GM18526 (cell line): Measurements from ENCODE around the gene SRGAP3.

Experiments
- POLR2A ChIP-seq: IDR thresholded peaks from 3 replicates; pipeline ENCODE4 v1.6.1; 2011; ENCODE audit not compliant: insufficient read length; ENCODE audit errors: extremely low read depth

SRGAP3 gene

GRCh38 chr3:9135930-9136525 is 113.4 kb downstream of the SRGAP3 start:
- TF ChIP-seq POLR2A = no peak

DNA sequence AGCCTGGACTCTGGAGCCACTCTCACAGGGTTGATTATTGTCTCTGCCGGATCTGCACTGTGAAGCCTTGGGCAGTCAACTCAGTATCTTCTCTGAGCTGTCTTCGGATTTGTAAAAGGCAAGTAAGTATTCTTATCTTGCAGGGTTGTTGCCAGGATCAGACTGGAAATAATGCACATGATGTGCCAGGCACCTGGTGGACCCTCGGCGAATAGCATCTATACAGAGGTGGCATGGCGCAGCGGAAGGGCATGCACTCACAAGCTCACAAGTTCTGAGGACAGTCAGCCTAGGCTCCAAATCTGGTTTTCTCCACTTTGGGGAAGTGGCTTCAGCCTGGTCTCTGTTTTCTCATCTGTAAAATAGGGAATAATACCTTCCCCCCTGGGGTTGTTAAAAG is 113.9 kb downstream of the SRGAP3 start:
- TF ChIP-seq POLR2A = no peak

DNA sequence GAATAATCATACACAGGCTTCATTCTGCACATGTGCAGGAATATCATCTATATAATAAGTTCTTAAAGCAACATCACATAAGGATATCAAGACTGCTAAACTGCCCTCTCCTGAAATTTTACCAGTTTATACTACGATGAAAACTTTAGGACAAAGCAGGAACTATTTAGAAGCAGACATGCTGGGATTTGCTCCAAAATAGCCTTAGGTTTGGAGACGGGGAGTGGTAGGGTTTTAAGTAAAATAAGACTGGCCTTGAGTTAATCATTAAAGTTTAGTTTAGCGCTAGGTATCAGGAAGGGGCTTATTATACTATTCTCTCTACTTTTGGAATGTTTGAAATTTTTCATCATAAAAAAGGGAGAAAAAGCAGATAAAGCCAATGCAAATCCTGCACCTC is 115.8 kb downstream of the SRGAP3 start:
- no peak for TF ChIP-seq POLR2A

DNA sequence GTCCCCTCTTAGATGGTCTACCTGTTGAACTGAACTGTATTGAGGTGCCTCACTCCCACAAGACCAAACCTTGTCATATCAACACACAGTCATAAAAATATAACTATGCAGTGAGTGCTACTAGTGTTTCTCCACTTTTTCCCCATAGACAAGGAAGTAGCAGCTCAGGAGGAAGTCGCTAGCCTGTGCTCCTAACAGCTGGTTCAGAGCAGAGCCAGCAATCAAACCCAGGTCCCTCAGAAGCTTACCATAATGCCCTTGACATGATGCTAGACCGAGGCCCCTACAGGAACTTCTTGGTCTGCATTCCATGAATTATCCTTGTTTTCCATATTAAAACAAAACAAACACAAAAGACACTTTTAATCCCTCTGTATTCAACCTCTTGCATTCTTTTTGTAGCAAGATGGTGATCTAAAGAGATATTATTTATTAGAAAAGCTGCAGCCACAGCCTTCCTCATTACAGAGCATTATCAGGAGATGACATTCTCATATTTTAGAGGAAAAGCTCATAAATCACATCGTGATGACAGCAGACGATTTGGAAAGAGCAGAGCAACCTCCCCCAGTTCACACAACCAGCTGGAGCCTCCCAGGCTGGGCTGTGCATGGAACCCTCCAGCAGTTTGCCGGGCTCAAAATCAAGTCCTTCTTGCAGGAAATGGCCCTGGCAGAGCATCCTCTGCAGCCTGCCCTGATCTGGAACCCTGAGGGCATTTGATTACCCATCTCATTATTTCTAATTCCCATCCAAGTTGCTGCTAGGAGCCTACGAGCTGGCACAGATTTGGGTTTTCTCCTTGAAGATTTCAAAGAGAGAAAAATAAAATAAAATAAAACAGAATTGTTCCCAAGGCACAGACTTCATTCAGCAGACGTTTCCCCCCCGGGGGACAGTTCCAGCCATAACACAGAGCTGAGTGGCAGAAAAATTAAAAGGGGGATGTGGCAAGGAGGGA is 118.8 kb downstream of the SRGAP3 start:
- no peak for TF ChIP-seq POLR2A

- TF ChIP-seq POLR2A = no peak
These were observed 120.1 kb downstream of the SRGAP3 start for GRCh38 chr3:9129365-9129764.

DNA sequence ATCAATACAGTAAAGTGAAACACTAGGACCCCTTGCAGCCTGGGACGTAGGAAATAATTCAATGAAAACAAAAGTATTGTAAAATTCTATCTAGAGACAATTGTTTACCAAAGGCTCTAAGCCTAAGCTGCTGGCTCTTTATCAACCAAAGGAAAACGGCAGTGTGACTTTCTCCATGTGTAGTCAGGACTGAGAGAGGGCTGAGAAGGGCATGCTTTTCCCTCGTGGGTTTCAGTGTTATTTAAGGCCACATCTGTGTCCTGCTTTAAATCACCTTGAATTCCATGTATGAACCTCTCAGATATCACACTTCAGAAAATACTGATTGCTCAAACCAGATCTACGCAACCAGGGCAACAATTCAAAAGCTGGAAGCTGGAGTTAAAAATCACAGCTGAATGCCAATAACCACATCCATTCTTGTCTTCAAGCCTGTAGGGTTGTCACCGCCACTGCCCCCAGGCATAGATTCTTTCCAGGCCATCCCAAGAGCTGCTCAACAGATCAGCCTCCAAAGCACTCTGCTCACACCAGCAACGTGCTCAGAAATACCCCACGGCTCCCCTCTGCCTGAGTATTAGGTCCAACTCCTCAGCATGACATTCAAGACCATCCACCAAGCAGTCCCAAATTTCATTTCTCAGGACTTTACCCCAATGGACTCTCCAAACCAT is 124.0 kb downstream of the SRGAP3 start:
- TF ChIP-seq POLR2A = no peak

DNA sequence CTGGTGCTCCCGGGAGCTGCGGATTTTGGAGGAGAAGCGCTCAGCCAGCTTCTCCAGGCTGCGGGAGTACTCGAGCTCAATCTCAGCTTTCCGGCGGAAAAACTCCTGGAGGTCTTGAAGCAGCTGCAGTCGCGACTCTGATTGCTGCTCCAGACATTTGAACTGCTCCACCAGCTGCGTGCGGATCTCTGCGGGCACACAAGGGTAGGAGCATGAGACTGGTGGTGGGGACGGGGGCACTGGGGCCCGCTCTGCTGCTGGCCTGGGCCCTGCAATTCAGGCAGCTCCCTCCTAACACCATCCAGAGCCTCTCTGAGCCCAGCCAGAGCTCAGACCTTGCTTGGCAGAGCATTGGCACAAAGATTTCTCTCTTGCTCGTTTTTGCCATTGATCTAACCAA is 124.7 kb downstream of the SRGAP3 start:
- TF ChIP-seq POLR2A = no peak

DNA sequence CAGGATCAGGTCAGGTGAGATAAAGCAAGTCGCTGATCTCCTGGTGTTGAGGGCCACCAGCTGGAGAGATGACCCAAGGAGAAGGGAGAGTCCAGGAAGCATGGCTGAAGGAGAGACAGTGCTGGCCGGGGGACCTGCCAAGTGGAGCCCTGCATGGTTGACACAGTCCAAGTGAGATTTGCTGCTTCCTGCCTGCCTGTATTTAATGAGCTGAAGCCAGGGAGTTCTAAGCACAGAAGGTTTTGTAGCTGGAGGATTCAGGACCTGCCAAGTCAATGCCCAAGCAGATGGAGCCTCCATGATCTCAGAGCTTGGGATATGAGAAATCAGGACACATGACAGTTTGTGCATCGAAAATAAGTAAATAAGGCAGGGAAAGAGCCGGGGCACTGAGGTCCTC is 125.6 kb downstream of the SRGAP3 start:
- no peak for TF ChIP-seq POLR2A

DNA sequence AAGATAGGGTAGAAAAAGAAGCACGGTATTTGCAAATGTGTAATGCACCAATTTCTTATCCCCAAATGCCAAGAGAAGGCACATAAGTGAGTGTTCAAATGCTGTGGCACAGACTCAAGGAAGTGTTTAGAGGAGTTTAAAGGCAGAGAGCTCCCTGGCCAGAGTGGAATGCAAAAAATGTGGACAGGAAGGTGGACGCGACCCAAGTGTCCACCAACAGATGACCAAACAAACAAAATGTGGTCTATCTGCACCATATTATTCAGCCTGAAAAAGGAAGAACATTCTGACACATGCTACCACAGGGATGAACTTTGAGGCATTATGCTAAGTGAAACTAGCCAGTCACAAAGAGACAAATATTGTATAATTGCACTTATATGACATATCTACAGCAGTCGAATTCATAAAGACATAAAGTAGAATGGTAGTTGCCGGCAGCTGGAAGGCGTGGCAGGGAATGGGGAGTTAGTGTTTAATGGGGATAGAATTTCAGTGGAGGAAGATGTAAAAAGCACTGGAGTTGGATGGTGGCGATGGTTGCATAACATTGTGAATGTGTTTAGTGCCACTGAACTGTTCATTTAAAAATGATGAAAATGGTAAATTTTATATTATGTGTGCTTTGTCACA is 126.6 kb downstream of the SRGAP3 start:
- no peak for TF ChIP-seq POLR2A

DNA sequence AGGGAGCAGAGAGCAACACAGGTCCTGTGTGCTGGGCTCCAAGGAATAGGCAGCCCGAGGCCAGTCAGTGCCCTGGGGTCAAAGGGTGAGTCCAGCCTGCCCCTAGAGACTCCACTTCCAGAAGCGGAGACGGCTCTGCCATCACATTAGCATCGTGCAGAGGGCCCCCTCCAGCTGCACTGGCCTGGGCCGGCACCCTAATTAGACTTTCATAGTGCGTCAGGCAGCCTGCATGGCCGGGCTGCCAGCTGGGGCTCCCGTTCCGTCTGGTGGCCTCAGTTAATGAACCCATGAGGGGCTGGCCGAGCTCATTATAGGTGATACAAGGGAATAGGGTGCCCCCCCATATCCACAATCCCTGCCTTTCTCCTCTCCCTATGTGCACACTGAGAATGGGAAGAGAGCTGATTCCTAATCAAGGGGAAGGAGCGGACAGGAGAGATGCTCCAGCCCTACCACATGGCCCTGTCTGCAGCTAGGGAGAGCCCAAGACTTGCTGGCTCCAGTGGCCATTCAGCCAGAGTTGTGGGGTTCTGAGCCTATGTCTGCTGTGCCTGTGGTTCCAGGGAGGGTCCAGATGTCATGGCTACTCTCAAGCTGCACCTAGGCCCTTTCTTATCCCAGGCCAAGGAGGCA is 128.0 kb downstream of the SRGAP3 start:
- TF ChIP-seq POLR2A = no peak

DNA sequence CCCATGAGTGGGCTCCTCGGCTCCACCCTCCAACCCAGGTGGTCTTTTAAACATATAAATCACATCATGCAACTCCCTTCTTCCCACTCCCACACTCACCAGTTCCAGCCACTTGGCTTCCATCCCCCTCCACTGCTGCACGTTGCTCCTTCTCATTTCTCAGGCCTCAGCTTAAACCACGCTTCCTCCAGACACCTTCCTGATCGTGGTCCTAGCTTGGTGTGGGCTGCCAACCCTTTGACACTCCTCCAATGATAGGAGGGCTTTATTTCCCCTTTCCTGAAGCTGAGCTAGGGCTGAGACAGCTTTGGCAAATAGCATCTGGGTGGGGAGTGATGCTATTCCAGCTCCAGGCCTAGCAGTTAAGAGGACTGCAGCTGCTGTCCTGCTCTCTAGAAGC is 130.1 kb downstream of the SRGAP3 start:
- no peak for TF ChIP-seq POLR2A

DNA sequence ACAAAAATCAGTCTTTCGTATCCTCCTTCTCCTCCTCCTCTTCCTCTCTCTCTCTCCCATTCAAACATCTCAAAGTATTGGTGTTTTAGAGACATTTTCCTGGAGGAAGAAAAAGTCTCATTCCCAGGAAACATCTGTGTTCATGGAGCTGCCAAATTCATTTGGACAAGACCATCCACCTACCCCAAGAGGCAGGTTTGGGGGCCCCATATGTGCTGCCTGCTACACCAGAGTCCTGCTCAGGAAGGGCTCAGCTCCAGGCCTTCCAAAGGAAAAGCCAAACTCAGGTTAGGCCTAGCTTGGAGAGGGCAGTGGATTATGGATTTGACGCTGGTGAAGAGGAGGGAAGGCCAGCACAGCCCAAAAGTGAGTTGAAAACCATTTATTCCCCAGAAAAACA is 131.2 kb downstream of the SRGAP3 start:
- TF ChIP-seq POLR2A = no peak

DNA sequence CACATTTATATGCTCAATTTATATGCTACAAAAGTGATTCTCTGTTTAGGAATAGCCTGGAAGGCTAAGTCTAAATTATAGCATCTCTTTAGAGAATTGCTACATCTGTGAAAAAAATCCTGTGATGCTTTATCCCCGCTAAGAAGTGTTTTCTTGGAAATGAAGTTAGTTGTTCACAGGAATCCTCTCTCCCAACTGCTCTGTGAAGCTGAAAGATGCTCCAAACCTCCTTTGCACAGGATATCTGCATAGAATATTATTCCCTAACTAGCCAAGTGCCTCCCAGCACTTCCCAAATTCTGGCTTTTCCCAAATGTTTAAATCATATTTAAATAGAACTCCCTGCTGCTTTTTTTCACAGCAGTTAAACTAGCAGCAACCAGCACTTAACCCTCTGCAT is 132.2 kb downstream of the SRGAP3 start:
- no peak for TF ChIP-seq POLR2A

DNA sequence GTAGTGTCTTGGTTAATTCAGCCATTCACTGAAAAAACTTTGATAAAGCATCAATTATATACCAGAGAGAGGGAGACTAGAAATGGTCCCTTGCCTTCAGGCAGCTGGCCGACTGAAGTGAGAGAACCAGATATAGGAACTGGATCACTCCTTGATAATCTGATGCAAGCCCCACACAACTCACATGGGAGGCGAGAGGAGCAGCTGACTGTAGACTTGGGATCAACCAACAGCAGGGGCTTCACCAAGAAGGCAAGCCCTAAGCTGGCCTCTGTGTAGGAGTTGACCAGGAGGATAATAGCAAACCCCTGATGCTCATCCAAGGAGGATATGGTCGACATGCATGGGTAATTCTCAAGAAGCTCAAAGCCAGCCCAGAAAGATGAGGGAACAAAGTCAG is 133.1 kb downstream of the SRGAP3 start:
- TF ChIP-seq POLR2A = no peak

DNA sequence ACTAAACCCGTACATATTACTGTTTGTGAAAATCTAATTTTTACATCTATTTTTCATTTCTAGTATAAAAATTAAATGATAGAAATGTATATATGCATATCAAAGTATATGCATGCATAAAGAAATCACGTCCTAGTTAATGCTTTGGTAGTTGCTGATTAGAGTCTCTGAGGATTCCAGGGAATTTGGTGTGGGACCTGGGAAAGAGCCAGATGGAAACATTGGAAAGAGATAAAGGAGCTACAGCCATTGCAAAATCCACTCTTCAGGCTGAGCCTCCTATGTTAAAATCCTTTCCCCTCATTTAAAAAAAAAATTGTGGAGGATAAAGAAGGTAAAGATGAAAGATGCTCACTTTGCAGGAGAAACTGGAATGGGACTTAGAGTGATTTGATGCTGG is 134.1 kb downstream of the SRGAP3 start:
- TF ChIP-seq POLR2A = no peak
